H1 (cell line): ENCODE results near the gene MTERF2. TPM values are rescaled to one million over a fixed set of nuclear protein-coding genes. Genes with fewer than 3 reads are reported as not detected.

ENCODE experiments used
- CHD1 ChIP-seq: IDR thresholded peaks from 2 replicates; pipeline ENCODE4 v1.6.1; 2012; ENCODE audit warnings: low read depth, low read length, improper control_type of control experiment
- GTF2F1 ChIP-seq: IDR thresholded peaks from 2 replicates; pipeline ENCODE4 v1.6.1; 2012; ENCODE audit warnings: low read depth, low read length, improper control_type of control experiment, borderline replicate concordance
- HDAC2 ChIP-seq, 2 experiments: fragments of 300-600 bp in 1 of 2; sonication (generic) in 1 of 2; IDR thresholded peaks; 2 replicates each; pipeline ENCODE4 v1.6.1; 2011 to 2012; ENCODE audit warnings: low read depth in 2 of 2, low read length in 2 of 2, mild to moderate bottlenecking in 2 of 2, moderate library complexity in 2 of 2, borderline replicate concordance in 1 of 2, inconsistent platforms in 1 of 2
- KDM4A ChIP-seq: IDR thresholded peaks from one replicate; pipeline ENCODE4 v1.7.1; 2012; ENCODE audit warnings: low read depth, mild to moderate bottlenecking, moderate library complexity, low read length, inconsistent platforms; ENCODE audit not compliant: severe bottlenecking
- KDM5A ChIP-seq: fragments of 200-600 bp; IDR thresholded peaks from 2 replicates; pipeline ENCODE4 v1.7.1; 2012; ENCODE audit warnings: mild to moderate bottlenecking, low read length, inconsistent platforms, mixed read lengths
- MAFK ChIP-seq: IDR thresholded peaks from 2 replicates; pipeline ENCODE4 v1.6.1; 2012; ENCODE audit warnings: low read depth, mild to moderate bottlenecking, improper control_type of control experiment, low read length
- PHF8 ChIP-seq: fragments of 200-600 bp; sonication (generic); conservative IDR thresholded peaks from 2 replicates; pipeline ENCODE4 v1.7.1; 2012; ENCODE audit warnings: low read depth, mild to moderate bottlenecking, inconsistent platforms, low read length, moderate library complexity
- POLR2A ChIP-seq, 2 experiments: IDR thresholded peaks; 1 replicate in 1 of 2; 2 replicates in 1 of 2; pipeline ENCODE4 v1.6.1; 2011; ENCODE audit warnings: low read depth in 2 of 2, low read length in 2 of 2, mild to moderate bottlenecking in 2 of 2; ENCODE audit errors: control extremely low read depth in 1 of 2
- POU5F1 ChIP-seq: IDR thresholded peaks from 2 replicates; pipeline ENCODE4 v1.6.1; 2011; ENCODE audit warnings: low read depth, mild to moderate bottlenecking, low read length, moderate library complexity
- RNF2 ChIP-seq: fragments of 200-900, 300-1000 bp; sonication (generic); IDR thresholded peaks from 2 replicates; pipeline ENCODE4 v1.7.1; 2016; ENCODE audit warnings: borderline replicate concordance, low read depth, mild to moderate bottlenecking, antibody characterized with exemption, low read length; ENCODE audit not compliant: poor library complexity, severe bottlenecking; ENCODE audit errors: missing control alignments
- SP2 ChIP-seq: IDR thresholded peaks from 2 replicates; pipeline ENCODE4 v1.6.1; 2012; ENCODE audit warnings: mild to moderate bottlenecking, low read length, inconsistent platforms
- SUZ12 ChIP-seq: fragments of 200-600 bp; sonication (generic); IDR thresholded peaks from 2 replicates; pipeline ENCODE4 v1.6.1; 2012; ENCODE audit warnings: mild to moderate bottlenecking, inconsistent platforms, low read length, moderate library complexity, mixed read lengths
- TAF1 ChIP-seq: IDR thresholded peaks from 2 replicates; pipeline ENCODE4 v1.6.1; 2011; ENCODE audit warnings: mild to moderate bottlenecking, low read depth, low read length
- TAF7 ChIP-seq: optimal IDR thresholded peaks from 2 replicates; pipeline ENCODE3; 2011; ENCODE audit warnings: low read depth, mild to moderate bottlenecking, inconsistent platforms, low read length, moderate library complexity, borderline replicate concordance
- TBP ChIP-seq: IDR thresholded peaks from 2 replicates; pipeline ENCODE4 v1.6.1; 2011; ENCODE audit warnings: low read depth, low read length, improper control_type of control experiment
- TEAD4 ChIP-seq: IDR thresholded peaks from 2 replicates; pipeline ENCODE4 v1.6.1; 2012; ENCODE audit warnings: low read depth, low read length, inconsistent platforms, mixed read lengths
- YY1 ChIP-seq: IDR thresholded peaks from 2 replicates; pipeline ENCODE4 v1.6.1; 2011; ENCODE audit warnings: low read depth, mild to moderate bottlenecking, low read length
- polyA plus RNA-seq, 7 experiments: library from polyadenylated mRNA; depleted of rRNA in 3 of 7; stranded (reverse) in 5 of 7; unstranded in 2 of 7; fragments of >200 nt in 5 of 7; fragments of 200-250 nt in 2 of 7; gene quantifications; 1 replicate in 5 of 7; 2 replicates in 1 of 7; 4 replicates in 1 of 7; pipeline versions ENCODE4 v1.2.1 to v1.2.3, GENCODE V29; 2011 to 2013; ENCODE audit warnings: missing spikeins in 2 of 7, mixed read lengths in 2 of 7
- total RNA-seq: library from RNA; stranded (reverse); fragmentation: NEBNext Ultra II Directional; extraction: Animal tissue kit (Norgen Biotek cat#: 25700); gene quantifications from 2 replicates; pipeline ENCODE4 v1.2.1, GENCODE V29; 2021
- TF ChIP-seq, protein P1 (sequence below): IDR thresholded peaks from 2 replicates; pipeline ENCODE4 v1.6.1; 2012; ENCODE audit warnings: low read length, inconsistent platforms

MTERF2 gene
- total and polyA plus RNA-seq, 2 of the 8 experiments (the other 6 are each of a cell fraction or from before 2014, with no cell fraction given) = 2.8 to 7.1 TPM

DNA sequence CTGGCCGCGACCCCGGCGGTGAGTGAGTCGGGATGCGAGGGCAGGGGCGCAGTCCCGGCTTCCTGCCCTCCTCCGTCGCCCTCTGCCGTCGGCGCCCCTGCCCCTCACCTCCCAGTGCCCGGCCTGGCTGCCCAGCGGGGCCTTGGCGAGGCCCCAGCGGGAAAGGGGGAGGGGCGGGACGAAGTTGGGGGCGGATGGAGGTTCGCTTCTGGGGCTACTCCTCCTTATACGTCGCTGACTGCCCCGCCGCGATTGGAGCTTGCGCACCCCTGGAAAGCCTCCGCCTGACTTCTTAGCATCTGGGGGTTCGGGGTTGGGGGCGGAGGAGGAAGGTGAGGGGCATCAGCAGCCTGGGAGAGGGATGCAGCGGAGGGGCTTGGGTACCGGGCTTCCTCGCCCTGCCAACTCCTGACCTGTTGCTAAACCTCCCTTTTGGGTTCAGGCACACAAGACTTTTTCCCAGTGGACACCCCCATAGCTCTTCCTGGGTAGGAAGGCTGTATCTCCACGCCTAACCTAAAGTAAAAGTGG is 30.8 kb downstream of the MTERF2 start (continued):
- no peak for TF ChIP-seq KDM5A
- TF ChIP-seq TAF1 = peak; percentile 27; the same call in 1 of the 2 replicates
- TF ChIP-seq YY1 = no peak
- peak; percentile 83 for TF ChIP-seq TAF7
- no peak for TF ChIP-seq RNF2
- no peak for TF ChIP-seq SP2
- TF ChIP-seq TBP = peak; percentile 2; the same call in 1 of the 2 replicates
- TF ChIP-seq HDAC2 (IDR thresholded peaks at IDR 0.05; ENCODE audit: borderline replicate concordance in 1 of 2, low read depth in 2 of 2, low read length in 2 of 2) = peak in 1 of 2 experiments; percentile 59; a peak in 1 of 4 replicates
- TF ChIP-seq POLR2A (IDR thresholded peaks at IDR 0.05; ENCODE audit: control extremely low read depth in 1 of 2, low read depth in 2 of 2, low read length in 2 of 2) = no peak
- no peak for TF ChIP-seq SUZ12
- TF ChIP-seq, protein P1, sequence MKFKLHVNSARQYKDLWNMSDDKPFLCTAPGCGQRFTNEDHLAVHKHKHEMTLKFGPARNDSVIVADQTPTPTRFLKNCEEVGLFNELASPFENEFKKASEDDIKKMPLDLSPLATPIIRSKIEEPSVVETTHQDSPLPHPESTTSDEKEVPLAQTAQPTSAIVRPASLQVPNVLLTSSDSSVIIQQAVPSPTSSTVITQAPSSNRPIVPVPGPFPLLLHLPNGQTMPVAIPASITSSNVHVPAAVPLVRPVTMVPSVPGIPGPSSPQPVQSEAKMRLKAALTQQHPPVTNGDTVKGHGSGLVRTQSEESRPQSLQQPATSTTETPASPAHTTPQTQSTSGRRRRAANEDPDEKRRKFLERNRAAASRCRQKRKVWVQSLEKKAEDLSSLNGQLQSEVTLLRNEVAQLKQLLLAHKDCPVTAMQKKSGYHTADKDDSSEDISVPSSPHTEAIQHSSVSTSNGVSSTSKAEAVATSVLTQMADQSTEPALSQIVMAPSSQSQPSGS = no peak
- no peak for TF ChIP-seq KDM4A
- no peak for TF ChIP-seq MAFK
- TF ChIP-seq GTF2F1 = 0 out of 2 replicates have a peak, but pooled peaks have one; percentile 5
- TF ChIP-seq PHF8 = peak; percentile 5; the same call in 1 of the 2 replicates
- no peak for TF ChIP-seq POU5F1
- no peak for TF ChIP-seq CHD1
- no peak for TF ChIP-seq TEAD4
- TF ChIP-seq, all 59 proteins: peak for 8
